Fibroblast of peridontal ligament (primary cell): ENCODE results near the gene ACAP3.
"Not testable (repeated sequence)": the region's sequence is repeated elsewhere in the genome, so short reads cannot be mapped to it uniquely, and the experiment has no call there.

Source experiments
- DNase-seq: peaks from one replicate; pipeline ENCODE4 v3.0.0-alpha.2; 2010; ENCODE audit errors: extremely low read depth

Gene ACAP3

DNA sequence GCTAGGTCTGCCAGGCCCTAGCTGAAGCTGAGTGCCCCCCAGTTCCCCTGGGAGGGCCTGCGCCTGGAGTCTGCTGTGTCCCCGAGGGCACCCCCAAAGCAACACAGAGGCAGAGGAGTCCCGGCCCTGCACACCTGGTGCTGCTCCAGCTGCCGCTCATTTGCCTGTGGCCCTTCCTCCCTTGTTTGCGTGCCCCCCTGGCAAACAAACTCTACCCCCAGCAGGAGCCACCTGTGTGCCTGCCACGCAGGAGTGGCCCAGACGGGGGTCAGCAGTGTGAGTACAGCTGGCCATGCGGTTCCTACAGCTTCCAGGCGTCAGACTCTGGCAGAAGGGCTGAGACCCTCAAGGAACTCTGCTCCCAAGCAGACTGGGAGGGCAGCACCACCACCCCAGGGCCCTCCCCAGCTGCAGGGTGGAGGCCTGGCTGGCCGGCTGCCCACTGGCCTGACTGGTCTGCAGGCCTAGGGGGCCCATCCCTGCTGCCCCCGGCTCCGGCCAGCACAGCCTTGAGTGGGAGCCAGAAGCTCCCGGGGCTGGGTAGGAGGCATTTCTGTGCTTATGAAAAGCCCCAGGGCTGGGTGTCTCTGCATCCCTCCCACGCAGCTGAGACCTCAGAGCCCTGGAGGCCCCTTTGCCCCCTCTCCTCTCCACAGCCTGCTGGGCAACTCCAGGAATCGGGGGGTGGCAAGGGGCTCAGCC, 22.8 kb upstream of the ACAP3 start:
- no peak for DNase-seq

GRCh38 chr1:1329304-1330210, 21.8 kb upstream of the ACAP3 start:
- no peak for DNase-seq

- no peak for DNase-seq
Measured at GRCh38 chr1:1328254-1328653, 20.5 kb upstream of the ACAP3 start.

DNA sequence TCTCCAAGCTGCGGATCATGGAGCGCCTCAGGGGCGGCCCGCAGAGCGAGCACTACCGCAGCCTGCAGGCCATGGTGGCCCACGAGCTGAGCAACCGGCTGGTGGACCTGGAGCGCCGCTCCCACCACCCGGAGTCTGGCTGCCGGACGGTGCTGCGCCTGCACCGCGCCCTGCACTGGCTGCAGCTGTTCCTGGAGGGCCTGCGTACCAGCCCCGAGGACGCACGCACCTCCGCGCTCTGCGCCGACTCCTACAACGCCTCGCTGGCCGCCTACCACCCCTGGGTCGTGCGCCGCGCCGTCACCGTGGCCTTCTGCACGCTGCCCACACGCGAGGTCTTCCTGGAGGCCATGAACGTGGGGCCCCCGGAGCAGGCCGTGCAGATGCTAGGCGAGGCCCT, 19.6 kb upstream of the ACAP3 start:
- DNase-seq, result no peak

- DNase-seq, result no peak
Measured at GRCh38 chr1:1326075-1326605, 18.4 kb upstream of the ACAP3 start.

GRCh38 chr1:1325288-1326074, 17.8 kb upstream of the ACAP3 start:
- no peak for DNase-seq

DNA sequence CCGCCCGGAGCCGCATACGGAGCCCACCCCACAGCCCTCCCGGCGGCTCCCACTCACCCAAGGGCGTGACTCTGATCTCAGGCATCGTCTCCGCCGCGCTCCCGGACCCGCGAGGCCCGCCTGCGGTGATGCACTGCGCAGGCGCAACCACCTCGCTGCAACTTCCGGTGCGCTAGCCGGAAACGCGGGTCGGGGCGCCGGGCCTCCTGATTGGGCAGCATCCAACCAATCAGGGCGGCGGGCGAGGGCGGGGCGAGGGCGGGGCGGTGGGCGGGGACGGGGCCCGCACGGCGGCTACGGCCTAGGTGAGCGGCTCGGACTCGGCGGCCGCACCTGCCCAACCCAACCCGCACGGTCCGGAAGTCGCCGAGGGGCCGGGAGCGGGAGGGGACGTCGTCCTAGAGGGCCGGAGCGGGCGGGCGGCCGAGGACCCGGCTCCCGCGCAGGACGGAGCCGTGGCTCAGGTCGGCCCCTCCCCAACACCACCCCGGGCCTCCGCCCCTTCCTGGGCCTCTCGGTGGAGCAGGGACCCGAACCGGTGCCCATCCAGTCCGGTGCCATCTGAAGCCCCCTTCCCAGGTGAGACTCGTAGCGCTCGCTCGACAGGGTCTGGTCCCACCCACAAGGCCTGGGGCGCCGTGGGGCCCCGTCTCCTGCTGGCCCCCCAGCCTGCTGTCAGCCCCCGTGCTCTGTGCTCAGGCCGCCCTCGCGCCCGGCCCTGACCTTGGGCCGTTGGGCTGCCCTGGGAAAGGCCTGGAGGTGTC, 17.0 kb upstream of the ACAP3 start, which contains the start of the genes CPTP and INTS11:
Gene CPTP, plus strand, starts transcription at position 279 of the 764 bp plus-strand sequence. CDS start 2,109 bp downstream, outside the sequence.
Gene INTS11, minus strand, starts transcription at position 137 of the 764 bp plus-strand sequence. Its CDS starts 52 bp downstream, at position 85.
- peak; percentile 84 for DNase-seq

DNA sequence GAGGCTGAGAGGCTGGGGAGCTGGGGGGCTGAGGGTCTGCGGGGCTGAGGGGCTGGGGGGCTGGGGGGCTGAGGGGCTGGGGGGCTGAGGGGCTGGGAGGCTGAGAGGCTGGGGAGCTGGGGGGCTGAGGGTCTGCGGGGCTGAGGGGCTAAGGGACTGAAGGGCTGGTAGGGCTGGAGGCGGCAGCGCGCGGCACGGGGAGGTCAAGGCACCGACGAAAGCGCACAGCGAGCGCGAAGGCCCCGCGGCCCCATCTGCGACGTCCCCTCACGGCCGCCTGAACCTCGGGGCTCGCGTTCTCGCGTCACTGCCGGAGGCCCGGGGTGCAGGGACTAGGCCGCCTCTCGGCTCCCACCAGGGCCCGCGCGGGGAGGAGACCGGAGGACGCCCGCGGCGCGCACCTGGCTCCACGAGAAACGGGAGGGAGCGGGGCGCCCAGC, 16.4 kb upstream of the ACAP3 start:
- DNase-seq, result no peak

GRCh38 chr1:1322952-1323351, 15.2 kb upstream of the ACAP3 start:
- no peak for DNase-seq

GRCh38 chr1:1322418-1322817, 14.7 kb upstream of the ACAP3 start:
- DNase-seq, result no peak

DNA sequence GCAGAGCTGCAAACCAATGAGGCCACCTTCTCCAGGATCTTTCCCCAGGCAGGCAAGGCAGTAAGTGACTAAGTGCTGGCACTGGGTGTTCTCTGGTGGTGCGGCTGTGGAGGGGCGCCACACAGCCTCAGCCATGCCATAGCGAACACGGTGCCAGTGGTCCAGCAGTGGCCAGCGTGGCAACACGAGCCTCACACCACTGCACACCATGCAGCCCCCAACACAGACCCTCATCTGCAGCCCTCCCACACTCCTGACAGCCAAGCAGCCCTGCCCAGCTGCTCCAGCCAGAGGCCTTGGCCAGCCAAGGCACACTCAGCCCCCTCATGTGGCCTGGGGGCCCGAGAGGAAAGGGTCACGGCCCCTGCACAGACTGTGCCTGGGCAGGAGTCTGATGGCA, 13.7 kb upstream of the ACAP3 start:
- no peak for DNase-seq

DNA sequence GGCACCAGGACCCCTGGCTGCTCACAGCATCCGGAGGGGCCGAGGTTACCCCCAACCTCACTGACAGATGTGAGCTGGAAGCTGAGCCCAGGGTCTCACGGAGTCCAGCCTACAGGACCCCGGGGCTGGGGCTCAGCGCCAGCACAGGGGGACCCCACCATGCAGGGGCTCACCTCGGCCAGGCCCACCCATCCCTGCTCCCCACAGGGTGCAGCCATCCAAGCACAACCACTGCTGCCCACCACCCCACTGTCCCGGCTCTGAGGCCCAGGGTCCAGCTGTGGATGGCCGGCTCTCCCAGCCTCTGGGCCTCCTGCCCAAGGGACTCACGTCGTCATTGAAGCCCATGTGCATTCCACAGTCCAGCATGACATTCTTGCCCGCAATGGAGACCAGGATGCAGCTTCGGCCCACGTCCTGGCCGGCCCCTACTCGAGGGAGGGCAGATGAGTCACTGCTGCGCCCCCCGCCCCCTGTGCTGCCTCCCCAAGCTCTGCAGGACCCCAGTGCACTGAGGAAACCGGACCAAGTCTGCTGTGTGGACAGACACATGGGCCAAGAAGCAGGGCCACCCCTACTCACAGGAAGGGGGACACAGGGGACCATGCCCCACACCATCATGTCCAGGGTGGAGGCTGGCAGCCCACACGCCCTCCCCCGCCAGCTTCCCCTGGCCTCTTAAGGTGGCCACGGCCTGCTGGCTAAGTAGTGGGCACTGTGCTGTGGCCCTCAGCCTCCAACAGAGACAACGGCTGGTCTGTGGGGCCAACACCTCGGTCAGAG, 13.1 kb upstream of the ACAP3 start:
- DNase-seq, result no peak

GRCh38 chr1:1319646-1319941, 11.9 kb upstream of the ACAP3 start:
- no peak for DNase-seq

DNA sequence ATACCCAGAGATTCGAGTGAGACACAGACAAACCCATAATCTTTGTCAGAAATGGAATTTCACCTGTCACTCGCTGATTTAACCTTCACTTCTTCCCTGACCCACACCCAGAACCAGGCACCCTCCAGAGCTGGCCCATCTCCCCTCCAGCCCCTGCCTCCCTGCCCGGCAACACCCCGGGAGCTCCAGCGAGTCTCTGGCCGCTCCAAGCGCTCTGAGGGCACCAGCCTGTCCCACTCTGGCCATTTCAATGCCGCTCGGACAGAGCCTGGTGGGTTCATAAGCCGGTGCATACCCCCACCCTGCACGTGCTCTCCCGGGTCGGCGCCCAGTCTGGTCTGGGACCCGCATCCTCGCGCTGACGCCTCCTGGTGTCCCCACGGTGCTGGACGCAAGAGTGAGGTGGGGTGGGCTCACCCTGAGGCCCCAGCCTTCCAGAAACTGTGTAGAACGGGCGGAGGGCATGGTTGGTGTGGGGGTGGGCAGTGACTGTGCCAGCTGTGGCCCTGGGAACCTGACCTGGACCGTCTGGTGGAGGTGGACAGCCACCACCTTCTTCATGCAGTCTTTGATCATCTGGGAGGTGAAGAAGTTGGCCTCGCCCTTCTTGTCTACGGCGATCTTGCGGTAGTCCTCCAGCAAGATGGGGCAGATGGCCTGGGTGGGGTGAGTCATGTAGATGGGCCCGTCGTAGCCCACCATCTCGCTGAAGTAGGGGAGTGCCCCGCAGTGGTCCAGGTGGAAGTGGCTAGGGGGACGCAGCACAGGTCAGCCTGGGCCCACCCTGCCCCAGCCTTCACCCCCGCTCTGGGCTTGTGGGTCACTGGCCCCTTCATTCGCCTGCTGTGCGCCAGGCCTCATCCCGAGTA, 11.3 kb upstream of the ACAP3 start:
- no peak for DNase-seq

GRCh38 chr1:1318131-1318652, 10.5 kb upstream of the ACAP3 start:
- DNase-seq, result peak; percentile 95

- no peak for DNase-seq
Measured at GRCh38 chr1:1317420-1317819, 9.7 kb upstream of the ACAP3 start.

DNA sequence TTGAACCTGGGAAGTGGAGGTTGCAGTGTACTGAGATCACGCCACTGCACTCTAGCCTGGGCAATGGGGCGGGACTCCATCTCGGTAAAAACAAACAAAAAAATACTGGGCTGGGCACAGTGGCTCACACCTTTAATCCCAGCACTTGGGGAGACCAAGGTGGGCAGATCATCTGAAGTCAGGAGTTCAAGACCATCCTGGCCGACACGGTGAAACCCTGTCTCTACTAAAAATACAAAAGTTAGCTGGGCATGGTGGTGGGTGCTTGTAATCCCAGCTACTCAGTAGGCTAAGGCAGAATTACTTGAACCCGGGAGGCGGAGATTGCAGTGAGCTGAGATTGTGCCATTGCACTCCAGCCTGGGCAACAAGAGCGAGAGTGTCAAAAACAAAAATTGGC, 8.5 kb upstream of the ACAP3 start:
- not testable (repeated sequence) for DNase-seq

GRCh38 chr1:1315435-1315954, 7.8 kb upstream of the ACAP3 start:
- no peak for DNase-seq
